Cerebellar nuclear complex (tissue), 1 donor: ENCODE measurements around the gene NUDT22.
A peak's percentile ranks its signal among the peaks of the same experiment; 100 is the strongest.

Source experiments
- DNase-seq, 2 experiments: peaks; one replicate each; lab custom pipeline; 2025; lab: John Stamatoyannopoulos, UW

NUDT22 gene

GRCh38 chr11:64269540-64270220 is 43.6 kb downstream of the NUDT22 start:
- DNase-seq, result peak; percentile 96 to 99

GRCh38 chr11:64275031-64275800 is 49.1 kb downstream of the NUDT22 start:
- no peak for DNase-seq

- DNase-seq, result no peak
Measured at GRCh38 chr11:64275841-64276240, 49.8 kb downstream of the NUDT22 start.

- no peak for DNase-seq
Measured at GRCh38 chr11:64276653-64277431, 50.8 kb downstream of the NUDT22 start.

GRCh38 chr11:64278576-64279190 is 52.6 kb downstream of the NUDT22 start:
- no peak for DNase-seq
